ENCODE data around the gene DDIT3. TPM values are rescaled to one million over a fixed set of nuclear protein-coding genes. Genes with fewer than 3 reads are reported as not detected.

Gene DDIT3
- total and polyA plus RNA-seq, 2 of the 13 experiments (the other 11 are each of a cell fraction or from before 2014, with no cell fraction given), result 27.5 to 48.7 TPM

DNA sequence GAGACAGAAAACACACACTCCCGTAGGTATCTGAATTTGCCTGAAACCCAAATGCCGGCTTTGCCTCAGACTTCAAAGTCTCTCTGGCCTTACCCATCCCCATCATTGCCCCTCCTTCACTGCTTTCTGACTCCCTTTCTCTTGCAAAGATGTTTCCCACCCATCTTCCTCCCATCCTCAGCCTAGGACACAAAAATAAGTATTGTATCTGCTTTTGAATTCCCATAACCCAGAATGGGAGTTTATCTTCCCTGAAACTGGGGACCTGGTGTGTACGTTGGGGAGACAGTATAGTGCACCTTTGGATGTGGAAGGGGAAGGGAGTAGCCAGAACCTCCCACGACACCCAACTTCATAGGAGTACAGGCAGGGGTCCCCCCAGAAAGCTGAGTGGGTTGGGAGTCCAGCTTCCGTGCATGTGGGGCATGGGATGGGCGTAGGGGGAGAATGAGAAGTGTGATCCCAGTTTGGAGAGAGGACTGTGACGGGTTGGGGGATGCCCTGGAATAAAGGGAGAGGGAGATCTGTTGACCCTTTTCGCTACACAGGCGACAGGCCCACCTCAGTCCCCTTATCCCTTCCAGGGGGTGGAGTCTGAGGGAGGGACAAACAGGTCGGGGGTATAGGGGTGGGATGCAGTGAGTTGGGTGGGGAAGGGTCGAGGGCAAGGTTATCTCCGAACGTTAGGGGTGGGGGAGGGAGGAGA, 29.0 kb upstream of the DDIT3 start:
- Histone ChIP-seq H3K4me1 (ENCODE audit: insufficient read depth, low read length) (peaks cover 61% of the 10 kb centered on the region), H2AFZ (ENCODE audit: low read length) (no peak overlapping the region), H3K36me3 (replicated peaks in 1 of 2; ENCODE audit: control insufficient read depth in 1 of 2, insufficient read depth in 2 of 2, low read length in 2 of 2) (no peaks in the 10 kb centered on the region), H3K9ac (ENCODE audit: insufficient read depth, low read depth, low read length) (no peak overlapping the region), H3K4me3 (replicated peaks in 1 of 3; ENCODE audit: insufficient read depth in 1 of 3, low read depth in 2 of 3, low read length in 3 of 3) (peak overlapping the region in 2 of 3 experiments; percentile 57 to 75; a peak in 3 of 6 replicates), H4K20me1 (ENCODE audit: insufficient read depth, low read length) (no peaks in the 10 kb centered on the region), H3K79me2 (ENCODE audit: insufficient read depth, low read length) (peaks cover 20% of the 10 kb centered on the region), H3K27me3 (ENCODE audit: control insufficient read depth in 1 of 2, insufficient read depth in 2 of 2, low read length in 2 of 2) (peaks cover 1 to 27% of the 10 kb centered on the region in 2 experiments; a peak in 3 of 5 replicates), H3K9me3 (ENCODE audit: low read length) (no peaks in the 10 kb centered on the region), H3K27ac (ENCODE audit: extremely low read length, insufficient read depth, low read length) (no peak overlapping the region), H3K4me2 (ENCODE audit: low read depth, low read length) (peak overlapping the region; percentile 81)
- FAIRE-seq (no peak), DNase-seq (ENCODE audit: low spot score) (no peak), ATAC-seq (no peak)
- WGBS (ENCODE audit: low lambda C conversion rate), result 25% methylated on average over 13 of the region's 13 CpGs
- intact Hi-C loops (cut with micrococcal nuclease; ENCODE audit: unreplicated experiment), result no loop called here
- ChIA-PET POLR2A (no interaction called here), CTCF (ENCODE audit: low intra/inter-chr PET ratio, low total read pairs) (interaction anchor here (1.3 kb wide), 1 partner anchor 34 kb away, joined by 4 read pairs; no protein-coding TSS in a partner anchor)
- BruUV-seq (replicated peaks), result no TSS peak
- in situ Hi-C loops (cut with HindIII; ENCODE audit: extremely low pct_ligation_motif_present, low pct_unique_long_range_greater_than_20kb), result no loop called here
- TF ChIP-seq ZNF296 (CRISPR knock-in tag; conservative IDR thresholded peaks at IDR 0.05) (no peak), SALL2 (CRISPR knock-in tag; IDR thresholded peaks at IDR 0.05) (no peak), SNRNP70 (IDR thresholded peaks at IDR 0.05; ENCODE audit: low read depth, low read length) (no peak), ZNF879 (CRISPR knock-in tag; IDR thresholded peaks at IDR 0.05) (no peak), ISX (CRISPR knock-in tag; conservative IDR thresholded peaks at IDR 0.05) (no peak), ZNF674 (CRISPR knock-in tag; IDR thresholded peaks at IDR 0.05; ENCODE audit: low read depth) (no peak), NFE2L1 (CRISPR knock-in tag; IDR thresholded peaks at IDR 0.05; ENCODE audit: borderline replicate concordance) (no peak), FOXJ3 (CRISPR knock-in tag; IDR thresholded peaks at IDR 0.05; ENCODE audit: borderline replicate concordance) (no peak), CBX1 (IDR thresholded peaks at IDR 0.05; ENCODE audit: low read depth) (no peak), HOXA3 (CRISPR knock-in tag; IDR thresholded peaks at IDR 0.05) (no peak), NCOA1 (CRISPR knock-in tag; IDR thresholded peaks at IDR 0.05) (no peak)
- TF ChIP-seq, protein P1, sequence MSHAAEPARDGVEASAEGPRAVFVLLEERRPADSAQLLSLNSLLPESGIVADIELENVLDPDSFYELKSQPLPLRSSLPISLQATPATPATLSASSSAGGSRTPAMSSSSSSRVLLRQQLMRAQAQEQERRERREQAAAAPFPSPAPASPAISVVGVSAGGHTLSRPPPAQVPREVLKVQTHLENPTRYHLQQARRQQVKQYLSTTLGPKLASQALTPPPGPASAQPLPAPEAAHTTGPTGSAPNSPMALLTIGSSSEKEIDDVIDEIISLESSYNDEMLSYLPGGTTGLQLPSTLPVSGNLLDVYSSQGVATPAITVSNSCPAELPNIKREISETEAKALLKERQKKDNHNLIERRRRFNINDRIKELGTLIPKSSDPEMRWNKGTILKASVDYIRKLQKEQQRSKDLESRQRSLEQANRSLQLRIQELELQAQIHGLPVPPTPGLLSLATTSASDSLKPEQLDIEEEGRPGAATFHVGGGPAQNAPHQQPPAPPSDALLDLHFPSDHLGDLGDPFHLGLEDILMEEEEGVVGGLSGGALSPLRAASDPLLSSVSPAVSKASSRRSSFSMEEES (CRISPR knock-in tag; IDR thresholded peaks at IDR 0.05), result no peak
- TF ChIP-seq, protein P2, sequence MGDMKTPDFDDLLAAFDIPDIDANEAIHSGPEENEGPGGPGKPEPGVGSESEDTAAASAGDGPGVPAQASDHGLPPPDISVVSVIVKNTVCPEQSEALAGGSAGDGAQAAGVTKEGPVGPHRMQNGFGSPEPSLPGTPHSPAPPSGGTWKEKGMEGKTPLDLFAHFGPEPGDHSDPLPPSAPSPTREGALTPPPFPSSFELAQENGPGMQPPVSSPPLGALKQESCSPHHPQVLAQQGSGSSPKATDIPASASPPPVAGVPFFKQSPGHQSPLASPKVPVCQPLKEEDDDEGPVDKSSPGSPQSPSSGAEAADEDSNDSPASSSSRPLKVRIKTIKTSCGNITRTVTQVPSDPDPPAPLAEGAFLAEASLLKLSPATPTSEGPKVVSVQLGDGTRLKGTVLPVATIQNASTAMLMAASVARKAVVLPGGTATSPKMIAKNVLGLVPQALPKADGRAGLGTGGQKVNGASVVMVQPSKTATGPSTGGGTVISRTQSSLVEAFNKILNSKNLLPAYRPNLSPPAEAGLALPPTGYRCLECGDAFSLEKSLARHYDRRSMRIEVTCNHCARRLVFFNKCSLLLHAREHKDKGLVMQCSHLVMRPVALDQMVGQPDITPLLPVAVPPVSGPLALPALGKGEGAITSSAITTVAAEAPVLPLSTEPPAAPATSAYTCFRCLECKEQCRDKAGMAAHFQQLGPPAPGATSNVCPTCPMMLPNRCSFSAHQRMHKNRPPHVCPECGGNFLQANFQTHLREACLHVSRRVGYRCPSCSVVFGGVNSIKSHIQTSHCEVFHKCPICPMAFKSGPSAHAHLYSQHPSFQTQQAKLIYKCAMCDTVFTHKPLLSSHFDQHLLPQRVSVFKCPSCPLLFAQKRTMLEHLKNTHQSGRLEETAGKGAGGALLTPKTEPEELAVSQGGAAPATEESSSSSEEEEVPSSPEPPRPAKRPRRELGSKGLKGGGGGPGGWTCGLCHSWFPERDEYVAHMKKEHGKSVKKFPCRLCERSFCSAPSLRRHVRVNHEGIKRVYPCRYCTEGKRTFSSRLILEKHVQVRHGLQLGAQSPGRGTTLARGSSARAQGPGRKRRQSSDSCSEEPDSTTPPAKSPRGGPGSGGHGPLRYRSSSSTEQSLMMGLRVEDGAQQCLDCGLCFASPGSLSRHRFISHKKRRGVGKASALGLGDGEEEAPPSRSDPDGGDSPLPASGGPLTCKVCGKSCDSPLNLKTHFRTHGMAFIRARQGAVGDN (CRISPR knock-in tag; IDR thresholded peaks at IDR 0.05), result no peak

Data from HepG2 (cell line).